Ovary (tissue), 9 donors: Measurements from ENCODE around the gene SSUH2. TPM values are rescaled to one million over a fixed set of nuclear protein-coding genes. Genes with fewer than 3 reads are reported as not detected.

Experiments used
- DNase-seq, 5 donors: peaks; one replicate each; pipeline ENCODE4 v3.0.0-alpha.2; 2019 to 2020
- H3K27ac ChIP-seq, 2 donors: fragments of 200-600 bp; one replicate each; pipeline versions ENCODE4 v1.5.1 to v1.8.0; 2019 to 2022
- H3K27me3 ChIP-seq: fragments of 200-600 bp; one replicate; pipeline ENCODE4 v1.8.0; 2022
- H3K36me3 ChIP-seq: fragments of 200-600 bp; sonication (generic); one replicate; pipeline ENCODE4 v1.5.1; 2019
- H3K4me1 ChIP-seq: one replicate; pipeline ENCODE4 v1.8.1; 2013; ENCODE audit warnings: mild to moderate bottlenecking, moderate library complexity; ENCODE audit not compliant: insufficient read depth
- H3K4me3 ChIP-seq: fragments of 200-600 bp; sonication (generic); one replicate; pipeline ENCODE4 v1.5.1; 2017
- H3K9me3 ChIP-seq, 2 donors: fragments of 200-600 bp in 1 of 2; sonication (generic) in 1 of 2; one replicate each; pipeline versions ENCODE4 v1.5.1 to v1.8.1; 2013 to 2019; ENCODE audit warnings: mild to moderate bottlenecking in 1 of 2, moderate library complexity in 1 of 2
- CTCF ChIP-seq, 3 donors: fragments of 450-650 bp in 2 of 3; fragments of 200-600 bp in 1 of 3; IDR thresholded peaks; one replicate each; pipeline versions ENCODE4 v1.5.1 to v1.8.0; 2016 to 2022; ENCODE audit warnings: antibody characterized with exemption in 3 of 3, mild to moderate bottlenecking in 1 of 3
- EP300 ChIP-seq: sonication (generic); formaldehyde crosslinking; IDR thresholded peaks from one replicate; pipeline ENCODE4 v1.6.1; 2017; ENCODE audit warnings: antibody characterized with exemption
- POLR2A ChIP-seq: fragments of 450-650 bp; IDR thresholded peaks from one replicate; pipeline ENCODE4 v1.6.1; 2017; ENCODE audit warnings: antibody characterized with exemption, mild to moderate bottlenecking, moderate library complexity
- WGBS, 3 donors: extraction: QIAGEN DNeasy Blood & Tissue Kit in 1 of 3; methylation state at CpG; one replicate each; pipeline versions ENCODE4 v1.1.5 to v1.1.7; 2013 to 2017; 5-methylcytosine and 5-hydroxymethylcytosine counted together
- intact Hi-C, 4 donors: fragments of 100-400 bp; cut with DNase I; formaldehyde crosslinking; loops; one replicate each; pipeline versions ENCODE4 v1.11.0 to v1.15.1; 2022 to 2023
- polyA plus RNA-seq, 2 donors: library from polyadenylated mRNA; stranded (reverse); fragments of 200-250 nt in 1 of 2; fragments of 350-450 nt in 1 of 2; fragmentation: Illumina TruSeq in 1 of 2; extraction: RNeasy Lipid Tissue Mini Kit (QIAGEN cat#74804) in 1 of 2; gene quantifications; one replicate each; pipeline ENCODE4 v1.2.3, GENCODE V29; 2013 to 2014
- total RNA-seq, 7 donors: library from RNA; depleted of rRNA in 2 of 7; stranded (reverse); fragments of >200 nt in 2 of 7; fragmentation: NEBNext Ultra II Directional in 3 of 7; extraction: Animal tissue kit (Norgen Biotek cat#: 25700) in 3 of 7; gene quantifications; one replicate each; pipeline versions ENCODE4 v1.1.0 to v1.2.4, GENCODE V29; 2016 to 2023
- donor health status: DM: no; HTN: no; CAD: no; lungs with moderate emphysema.
- donor health status: DM: no; HTN: no; CAD: no.
- donor health status: Bipolar disorder and iron deficiency.
- donor health status: DM: yes; HTN: yes; CAD: no.
- donor health status: DM: no; HTN: no; CAD: no.
- donor health status: DM: yes; HTN: yes; CAD: no.

SSUH2 gene
- total and polyA plus RNA-seq, 9 donors, result 0.27 to 1.6 (median 0.63) TPM; not detected in 1

- WGBS, 3 donors, result 83 to 89% (median 84%) methylated on average over 9 of the region's 9 CpGs
These were observed 51.4 kb downstream of the SSUH2 start for GRCh38 chr3:8593021-8593827.

GRCh38 chr3:8589880-8590556, 54.6 kb downstream of the SSUH2 start:
- Histone ChIP-seq H3K36me3 (no peaks in the 10 kb centered on the region), H3K27ac (no peak overlapping the region), H3K4me1 (peaks cover 6% of the 10 kb centered on the region), H3K27me3 (no peaks in the 10 kb centered on the region), H3K4me3 (no peak overlapping the region), H3K9me3 (no peaks in the 10 kb centered on the region)
- TF ChIP-seq CTCF (IDR thresholded peaks at IDR 0.05), result no peak
- TF ChIP-seq EP300, result no peak
- no peak for TF ChIP-seq POLR2A
- no peak for DNase-seq
- WGBS, 3 donors, result 31 to 42% (median 41%) methylated on average over 6 of the region's 6 CpGs
- intact Hi-C loops, result no loop called here

More at GRCh38 chr3:8593021-8593827, 51.4 kb downstream of the SSUH2 start:
- H3K4me3 ChIP-seq, result no peak overlapping the region
- H3K27me3 ChIP-seq, result no peaks in the 10 kb centered on the region
- no peaks in the 10 kb centered on the region for H3K9me3 ChIP-seq
- no peaks in the 10 kb centered on the region for H3K36me3 ChIP-seq
- H3K27ac ChIP-seq, result no peak overlapping the region
- intact Hi-C loops, result no loop called here
- H3K4me1 ChIP-seq, result peaks cover 6% of the 10 kb centered on the region
- no peak for DNase-seq
- no peak for TF ChIP-seq CTCF (IDR thresholded peaks at IDR 0.05)
- no peak for TF ChIP-seq POLR2A
- TF ChIP-seq EP300, result no peak

- no peak overlapping the region for H3K4me3 ChIP-seq
- TF ChIP-seq POLR2A, result no peak
- TF ChIP-seq CTCF (IDR thresholded peaks at IDR 0.05), result no peak
- TF ChIP-seq EP300, result no peak
- H3K27me3 ChIP-seq, result no peaks in the 10 kb centered on the region
- no peaks in the 10 kb centered on the region for H3K36me3 ChIP-seq
- no peak for DNase-seq
- peaks cover 1% of the 10 kb centered on the region for H3K4me1 ChIP-seq
- 93 to 97% (median 96%) methylated on average over 2 of the region's 2 CpGs for WGBS, 3 donors
- intact Hi-C loops, result no loop called here
- no peaks in the 10 kb centered on the region for H3K9me3 ChIP-seq
- no peak overlapping the region for H3K27ac ChIP-seq
These were observed 59.9 kb downstream of the SSUH2 start for GRCh38 chr3:8584661-8585060.

GRCh38 chr3:8581806-8582445, 62.7 kb downstream of the SSUH2 start:
- Histone ChIP-seq H3K9me3 (no peaks in the 10 kb centered on the region), H3K27ac (no peak overlapping the region), H3K4me1 (no peaks in the 10 kb centered on the region), H3K27me3 (no peaks in the 10 kb centered on the region), H3K36me3 (no peaks in the 10 kb centered on the region), H3K4me3 (no peak overlapping the region)
- no peak for DNase-seq
- TF ChIP-seq EP300 (no peak), CTCF (IDR thresholded peaks at IDR 0.05) (no peak), POLR2A (no peak)
- 78 to 85% (median 84%) methylated on average over 6 of the region's 6 CpGs for WGBS, 3 donors
- intact Hi-C loops, result no loop called here
